ENCODE results near the gene OR1K1. TPM values are rescaled to one million over a fixed set of nuclear protein-coding genes. Genes with fewer than 3 reads are reported as not detected.

Gene OR1K1
- total and polyA plus RNA-seq, 2 experiments from 2014 or later = 0.20 TPM; not detected in 1

GRCh38 chr9:122848256-122848943 is 48.5 kb downstream of the OR1K1 start:
- no peak for TF ChIP-seq CTCF (IDR thresholded peaks at IDR 0.05; ENCODE audit: low read depth, low read length)
- no peak for DNase-seq (ENCODE audit: low read depth in 1 of 2, low spot score in 1 of 2)
- Histone ChIP-seq H3K36me3 (peaks cover 50% of the 10 kb centered on the region), H3K4me3 (no peak overlapping the region), H3K9me3 (ENCODE audit: low read depth) (no peaks in the 10 kb centered on the region), H3K27me3 (no peaks in the 10 kb centered on the region), H3K4me1 (ENCODE audit: low read depth) (no peaks in the 10 kb centered on the region), H3K27ac (no peak overlapping the region)

Other genes starting within 250 kb of the OR1K1 start
- gene OR1N2, start 247.0 kb upstream of the OR1K1 start, total RNA-seq = not detected in 2 replicates
- gene OR1N2, start 247.0 kb upstream of the OR1K1 start, polyA plus RNA-seq = not detected in 2 replicates
- not detected in 2 replicates for gene OR1L8, start 216.7 kb upstream of the OR1K1 start, total RNA-seq
- gene OR1L8, start 216.7 kb upstream of the OR1K1 start, polyA plus RNA-seq = not detected in 2 replicates
- gene OR1Q1, start 185.4 kb upstream of the OR1K1 start, total RNA-seq = not detected in 2 replicates
- gene OR1Q1, start 185.4 kb upstream of the OR1K1 start, polyA plus RNA-seq = not detected in 2 replicates
- not detected in 2 replicates for gene OR1B1, start 142.5 kb upstream of the OR1K1 start, total RNA-seq
- not detected in 2 replicates for gene OR1B1, start 142.5 kb upstream of the OR1K1 start, polyA plus RNA-seq
- not detected in 2 replicates for gene OR1L1, start 138.4 kb upstream of the OR1K1 start, total RNA-seq
- not detected in 2 replicates for gene OR1L1, start 138.4 kb upstream of the OR1K1 start, polyA plus RNA-seq
- not detected in 2 replicates for gene OR1L3, start 125.0 kb upstream of the OR1K1 start, total RNA-seq
- not detected in 2 replicates for gene OR1L3, start 125.0 kb upstream of the OR1K1 start, polyA plus RNA-seq
- gene OR1L4, start 76.1 kb upstream of the OR1K1 start, total RNA-seq = not detected in 2 replicates
- not detected in 2 replicates for gene OR1L4, start 76.1 kb upstream of the OR1K1 start, polyA plus RNA-seq
- not detected in 2 replicates for gene OR1L6, start 57.8 kb upstream of the OR1K1 start, total RNA-seq
- 0.56 TPM in 1 of 2 replicates, not detected in the other for gene OR1L6, start 57.8 kb upstream of the OR1K1 start, polyA plus RNA-seq
- gene OR5C1, start 11.2 kb upstream of the OR1K1 start, total RNA-seq = not detected in 2 replicates
- not detected in 2 replicates for gene OR5C1, start 11.2 kb upstream of the OR1K1 start, polyA plus RNA-seq
- gene PDCL, start 28.5 kb downstream of the OR1K1 start, total RNA-seq = 17.4 and 20.8 TPM in 2 replicates
- 14.2 and 15.3 TPM in 2 replicates for gene PDCL, start 28.5 kb downstream of the OR1K1 start, polyA plus RNA-seq
- gene RC3H2, start 105.2 kb downstream of the OR1K1 start, total RNA-seq = 48.9 and 57.7 TPM in 2 replicates
- gene RC3H2, start 105.2 kb downstream of the OR1K1 start, polyA plus RNA-seq = 31.1 and 37.7 TPM in 2 replicates
- gene ZBTB6, start 113.2 kb downstream of the OR1K1 start, total RNA-seq = 5.4 and 6.0 TPM in 2 replicates
- gene ZBTB6, start 113.2 kb downstream of the OR1K1 start, polyA plus RNA-seq = 2.5 and 4.5 TPM in 2 replicates
- gene ZBTB26, start 131.4 kb downstream of the OR1K1 start, total RNA-seq = 5.0 and 8.1 TPM in 2 replicates
- gene ZBTB26, start 131.4 kb downstream of the OR1K1 start, polyA plus RNA-seq = 3.3 and 10.0 TPM in 2 replicates
- 29.8 and 44.4 TPM in 2 replicates for gene RABGAP1, start 140.9 kb downstream of the OR1K1 start, total RNA-seq
- gene RABGAP1, start 140.9 kb downstream of the OR1K1 start, polyA plus RNA-seq = 37.4 and 39.4 TPM in 2 replicates
- gene GPR21, start 233.5 kb downstream of the OR1K1 start, total RNA-seq = 0.21 and 1.0 TPM in 2 replicates
- not detected in 2 replicates for gene GPR21, start 233.5 kb downstream of the OR1K1 start, polyA plus RNA-seq